Measurements from ENCODE around the gene GIPC1. TPM values are rescaled to one million over a fixed set of nuclear protein-coding genes. Genes with fewer than 3 reads are reported as not detected.

GIPC1 gene
- 138 and 144 TPM in 2 replicates for polyA plus RNA-seq (2012; rRNA removed)
- 64.3 and 109 TPM in 2 replicates for polyA plus RNA-seq (2012; cell fraction: cytosol; rRNA removed)
- 108 and 111 TPM in 2 replicates for polyA plus RNA-seq (2012; cell fraction: nucleus; rRNA removed)

- WGBS (ENCODE audit: low lambda C conversion rate) = 8% methylated on average over 27 of the region's 71 CpGs
- Histone ChIP-seq H2AFZ (ENCODE audit: low read depth) (peak within 1 kb of the TSS; percentile 86; the same call in 1 of the 2 replicates), H3K9me2 (no peaks in the 10 kb centered on the region), H3K9ac (peak within 1 kb of the TSS; percentile 74), H3K27ac (ENCODE audit: low read depth in 2 of 2, low read length in 1 of 2) (peak within 1 kb of the TSS in 1 of 2 experiments; percentile 67; a peak in 2 of 4 replicates), H3K36me3 (replicated peaks in 1 of 2; ENCODE audit: control insufficient read depth in 1 of 2, insufficient read depth in 2 of 2, low read length in 1 of 2) (no peaks in the 10 kb centered on the region), H4K20me1 (ENCODE audit: insufficient read depth) (peaks cover 20% of the 10 kb centered on the region), H3K4me2 (peak within 1 kb of the TSS; percentile 94), H3F3A (replicated peaks; ENCODE audit: insufficient read depth) (no peaks in the 10 kb centered on the region), H3K9me3 (no peaks in the 10 kb centered on the region), H3K4me3 (ENCODE audit: low read depth in 2 of 2, low read length in 1 of 2) (peak within 1 kb of the TSS; percentile 65 to 93), H3K79me2 (ENCODE audit: insufficient read depth) (peaks cover 46% of the 10 kb centered on the region), H3K27me3 (ENCODE audit: insufficient read depth) (no peaks in the 10 kb centered on the region), H3K4me1 (ENCODE audit: control insufficient read depth in 1 of 2, insufficient read depth in 2 of 2, low read depth in 1 of 2, low read length in 1 of 2) (peaks cover 4 to 25% of the 10 kb centered on the region in 2 experiments; a peak in 2 of 4 replicates)
- ChIA-PET POLR2A (interaction anchor here (1.2 to 2.4 kb wide), 2 partner anchors 22 to 24 kb away, joined by 5 to 15 read pairs; partner anchors contain the start of gene DNAJB1), CTCF (interaction anchor here (0.9 to 3.9 kb wide), 6 partner anchors 9 to 148 kb away, joined by 3 to 45 read pairs (median 4); no protein-coding TSS in a partner anchor)
- TF ChIP-seq FOXJ3 (CRISPR knock-in tag; IDR thresholded peaks at IDR 0.05) (no peak), MAX (IDR thresholded peaks at IDR 0.05; ENCODE audit: low read depth) (peak; percentile 97), MEF2A (IDR thresholded peaks at IDR 0.05; ENCODE audit: borderline replicate concordance, low read depth) (no peak), YY1 (IDR thresholded peaks at IDR 0.05; ENCODE audit: low read depth) (no peak), RCOR1 (IDR thresholded peaks at IDR 0.05; ENCODE audit: low read length) (no peak), CHD2 (IDR thresholded peaks at IDR 0.05; ENCODE audit: low read length, partially characterized antibody) (peak; percentile 66), GABPA (IDR thresholded peaks at IDR 0.05; ENCODE audit: low read depth) (peak; percentile 34; the same call in 1 of the 2 replicates), MXI1 (IDR thresholded peaks at IDR 0.05; ENCODE audit: low read depth, low read length) (peak; percentile 93; the same call in 1 of the 2 replicates), PBX3 (IDR thresholded peaks at IDR 0.05) (peak; percentile 62; the same call in 1 of the 2 replicates), TCF12 (IDR thresholded peaks at IDR 0.05) (peak; percentile 26; the same call in 1 of the 2 replicates), USF2 (IDR thresholded peaks at IDR 0.05; ENCODE audit: borderline replicate concordance, low read depth, low read length) (no peak; the same call in 1 of the 2 replicates), EZH2phosphoT487 (IDR thresholded peaks at IDR 0.05; ENCODE audit: borderline replicate concordance, low read depth) (no peak), POLR2AphosphoS5 (IDR thresholded peaks at IDR 0.05; ENCODE audit: low read depth, low read length) (no peak), EP300 (IDR thresholded peaks at IDR 0.05; ENCODE audit: borderline replicate concordance in 1 of 2, low read depth in 1 of 2, low read length in 1 of 2) (peak in 1 of 2 experiments; percentile 44; a peak in 3 of 4 replicates), ELF1 (IDR thresholded peaks at IDR 0.05) (no peak), USF1 (IDR thresholded peaks at IDR 0.05; ENCODE audit: borderline replicate concordance, low read depth) (peak; percentile 93), RFX5 (IDR thresholded peaks at IDR 0.05; ENCODE audit: low read length) (peak; percentile 80; the same call in 1 of the 2 replicates), SIN3A (IDR thresholded peaks at IDR 0.05; ENCODE audit: borderline replicate concordance, low read depth, low read length) (peak; percentile 50; the same call in 1 of the 2 replicates), TAF1 (IDR thresholded peaks at IDR 0.05; ENCODE audit: borderline replicate concordance, low read depth, low read length) (no peak), FOSL2 (IDR thresholded peaks at IDR 0.05; ENCODE audit: borderline replicate concordance, low read depth) (no peak), TEAD4 (IDR thresholded peaks at IDR 0.05; ENCODE audit: borderline replicate concordance, insufficient read depth) (0 out of 2 replicates have a peak, but pooled peaks have one; percentile 43), RXRA (IDR thresholded peaks at IDR 0.05; ENCODE audit: borderline replicate concordance, low read depth) (no peak), NRF1 (IDR thresholded peaks at IDR 0.05; ENCODE audit: low read depth, low read length) (no peak)
- peak; percentile 100 for DNase-seq
Measured at GRCh38 chr19:14496029-14496833, at the start of gene GIPC1. GIPC1 (minus strand) TSS chr19:14496127; CDS start chr19:14482976, 13,151 bp downstream.
